GM19035 (cell line): Measurements from ENCODE around the gene C2orf74.

ENCODE experiments used
- ATAC-seq: cut with Tn5 transposase; IDR thresholded peaks from one replicate; pipeline ENCODE4 v1.9.1; 2021; ENCODE audit not compliant: unreplicated experiment

The C2orf74 gene

DNA sequence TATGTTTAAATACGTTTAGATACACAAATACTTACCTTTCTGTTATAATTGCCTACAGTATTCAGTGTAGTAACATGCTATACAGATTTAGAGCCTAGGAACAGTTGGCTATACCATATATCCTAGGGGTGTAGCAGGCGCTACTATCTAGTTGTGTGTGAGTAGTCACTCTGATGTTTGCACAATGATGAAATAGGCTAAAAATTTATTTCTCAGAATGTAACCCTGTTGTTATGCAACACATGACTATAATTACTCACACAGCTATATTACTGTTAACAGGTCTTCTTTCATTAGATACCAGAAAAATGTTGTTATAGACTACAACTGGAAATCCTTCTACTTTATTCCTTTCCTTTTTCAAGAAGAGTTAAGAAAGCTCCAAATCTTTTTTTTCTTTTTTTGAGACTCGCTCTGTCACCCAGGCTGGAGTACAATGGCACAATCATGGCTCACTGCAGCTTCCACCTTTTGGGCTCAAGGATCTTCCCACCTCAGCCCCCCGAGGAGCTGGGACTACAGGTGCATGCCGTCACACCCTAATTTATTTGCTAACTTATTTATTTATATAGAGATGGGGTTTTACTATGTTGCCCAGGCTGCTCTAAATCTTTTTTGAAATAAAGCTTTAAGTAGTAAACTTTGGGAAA, 48.5 kb downstream of the C2orf74 start:
- no peak for ATAC-seq

DNA sequence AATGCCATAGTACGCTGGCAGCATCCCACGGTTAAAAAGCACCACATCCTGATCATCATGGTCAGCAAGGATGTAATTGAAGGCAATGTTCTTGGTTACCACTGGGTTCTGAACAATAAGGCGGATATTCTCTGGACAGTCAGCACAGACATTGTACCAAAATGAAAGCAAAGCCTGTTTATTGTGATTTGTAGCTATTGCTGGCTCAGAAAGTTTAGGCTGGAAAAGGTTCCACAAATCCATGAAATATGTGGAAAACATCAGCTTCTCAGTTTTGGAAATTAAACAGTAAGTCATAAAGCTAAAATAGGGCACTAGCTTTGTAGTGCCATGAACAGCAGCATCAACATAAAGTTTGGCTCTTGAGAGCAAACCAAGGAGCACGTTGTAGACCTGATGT, 52.2 kb downstream of the C2orf74 start:
- no peak for ATAC-seq
